DMS53 (cell line): ENCODE results near the gene RALGPS1.
"Not testable (repeated sequence)": the region's sequence is repeated elsewhere in the genome, so short reads cannot be mapped to it uniquely, and the experiment has no call there.

Experiments
- DNase-seq: peaks from one replicate; lab custom pipeline; 2025; lab: John Stamatoyannopoulos, UW

Gene RALGPS1

GRCh38 chr9:127139071-127139731, 224.6 kb downstream of the RALGPS1 start:
- DNase-seq, result no peak

- DNase-seq, result no peak
Observed at GRCh38 chr9:127139775-127140174, 225.2 kb downstream of the RALGPS1 start.

- DNase-seq, result no peak
Observed at GRCh38 chr9:127140181-127140580, 225.6 kb downstream of the RALGPS1 start.

- no peak for DNase-seq
Observed at GRCh38 chr9:127140842-127141675, 226.5 kb downstream of the RALGPS1 start.

GRCh38 chr9:127142291-127142690, 227.7 kb downstream of the RALGPS1 start:
- no peak for DNase-seq

- no peak for DNase-seq
Observed at GRCh38 chr9:127142931-127143464, 228.4 kb downstream of the RALGPS1 start.

- no peak for DNase-seq
Observed at GRCh38 chr9:127143920-127144465, 229.4 kb downstream of the RALGPS1 start.

GRCh38 chr9:127144670-127145445, 230.3 kb downstream of the RALGPS1 start:
- DNase-seq, result no peak

- not testable (repeated sequence) for DNase-seq
Observed at GRCh38 chr9:127146841-127147240, 232.3 kb downstream of the RALGPS1 start.

GRCh38 chr9:127147251-127147650, 232.7 kb downstream of the RALGPS1 start:
- DNase-seq, result no peak

GRCh38 chr9:127148014-127148413, 233.4 kb downstream of the RALGPS1 start:
- no peak for DNase-seq

GRCh38 chr9:127149010-127149409, 234.4 kb downstream of the RALGPS1 start:
- no peak for DNase-seq

GRCh38 chr9:127149463-127150390, 235.1 kb downstream of the RALGPS1 start:
- DNase-seq, result no peak

- no peak for DNase-seq
Observed at GRCh38 chr9:127153501-127153900, 238.9 kb downstream of the RALGPS1 start.

GRCh38 chr9:127154003-127154389, 239.4 kb downstream of the RALGPS1 start:
- no peak for DNase-seq

GRCh38 chr9:127154390-127155191, 240.0 kb downstream of the RALGPS1 start:
- DNase-seq, result no peak

GRCh38 chr9:127155314-127155960, 240.9 kb downstream of the RALGPS1 start:
- DNase-seq, result no peak

GRCh38 chr9:127158786-127159324, 244.3 kb downstream of the RALGPS1 start:
- DNase-seq, result no peak

- DNase-seq, result no peak
Observed at GRCh38 chr9:127159325-127159801, 244.8 kb downstream of the RALGPS1 start.
